ENCODE results near the gene AFAP1.

AFAP1 gene

GRCh38 chr4:7719354-7720174, 220.1 kb downstream of the AFAP1 start:
- no peak for DNase-seq (ENCODE audit: low read depth, low spot score)

GRCh38 chr4:7717946-7718490, 221.6 kb downstream of the AFAP1 start:
- no peak for DNase-seq (ENCODE audit: low read depth, low spot score)

- DNase-seq (ENCODE audit: low read depth, low spot score), result no peak
Observed at GRCh38 chr4:7717161-7717560, 222.5 kb downstream of the AFAP1 start.

- DNase-seq (ENCODE audit: low read depth, low spot score), result no peak
Observed at GRCh38 chr4:7716010-7716721, 223.5 kb downstream of the AFAP1 start.

- DNase-seq (ENCODE audit: low read depth, low spot score), result no peak
Observed at GRCh38 chr4:7715271-7716009, 224.2 kb downstream of the AFAP1 start.

- no peak for DNase-seq (ENCODE audit: low read depth, low spot score)
Observed at GRCh38 chr4:7714738-7715137, 224.9 kb downstream of the AFAP1 start.

- no peak for DNase-seq (ENCODE audit: low read depth, low spot score)
Observed at GRCh38 chr4:7714176-7714575, 225.5 kb downstream of the AFAP1 start.

- DNase-seq (ENCODE audit: low read depth, low spot score), result no peak
Observed at GRCh38 chr4:7713757-7714156, 225.9 kb downstream of the AFAP1 start.

- no peak for DNase-seq (ENCODE audit: low read depth, low spot score)
Observed at GRCh38 chr4:7712021-7712671, 227.5 kb downstream of the AFAP1 start.

GRCh38 chr4:7711307-7711963, 228.2 kb downstream of the AFAP1 start:
- DNase-seq (ENCODE audit: low read depth, low spot score), result no peak

- DNase-seq (ENCODE audit: low read depth, low spot score), result no peak
Observed at GRCh38 chr4:7710576-7711306, 228.9 kb downstream of the AFAP1 start.

GRCh38 chr4:7710126-7710525, 229.5 kb downstream of the AFAP1 start:
- DNase-seq (ENCODE audit: low read depth, low spot score), result no peak

GRCh38 chr4:7709431-7709830, 230.2 kb downstream of the AFAP1 start:
- no peak for DNase-seq (ENCODE audit: low read depth, low spot score)

- DNase-seq (ENCODE audit: low read depth, low spot score), result no peak
Observed at GRCh38 chr4:7708981-7709380, 230.7 kb downstream of the AFAP1 start.

Measured in iPS DF 19.7 (cell line).